ENCODE results near the gene ABLIM3.

DNA sequence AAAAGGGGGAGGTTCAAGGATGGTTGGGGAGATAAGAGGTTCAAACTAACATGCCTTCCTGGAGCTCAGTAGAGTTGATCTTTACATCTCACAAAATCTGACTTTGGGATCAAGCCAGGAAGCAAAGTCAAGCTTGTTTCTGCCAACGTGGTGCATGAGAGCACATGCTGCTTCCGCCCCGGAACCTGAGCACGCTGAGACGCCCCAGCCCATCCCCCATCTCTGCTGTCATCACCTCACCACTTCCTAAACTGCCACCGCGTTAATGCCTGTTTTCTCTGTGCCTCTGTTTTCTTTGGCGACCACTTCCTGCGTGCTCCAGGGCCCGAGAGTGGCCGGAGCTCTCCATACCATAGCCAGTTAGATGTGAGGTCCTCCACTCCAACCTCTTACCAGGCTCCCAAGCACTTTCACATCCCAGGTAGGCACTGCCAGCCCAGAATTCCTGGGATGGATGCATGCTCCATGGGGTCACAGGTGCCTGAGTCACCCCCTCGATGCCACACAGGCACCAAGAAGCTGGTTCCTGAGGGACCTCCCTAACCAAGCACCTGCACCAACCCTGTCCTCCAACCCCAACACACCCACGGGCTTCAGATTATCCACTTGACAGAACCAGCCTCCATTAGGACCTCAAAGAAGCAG is 99.2 kb downstream of the ABLIM3 start:
- TF ChIP-seq, protein P1, sequence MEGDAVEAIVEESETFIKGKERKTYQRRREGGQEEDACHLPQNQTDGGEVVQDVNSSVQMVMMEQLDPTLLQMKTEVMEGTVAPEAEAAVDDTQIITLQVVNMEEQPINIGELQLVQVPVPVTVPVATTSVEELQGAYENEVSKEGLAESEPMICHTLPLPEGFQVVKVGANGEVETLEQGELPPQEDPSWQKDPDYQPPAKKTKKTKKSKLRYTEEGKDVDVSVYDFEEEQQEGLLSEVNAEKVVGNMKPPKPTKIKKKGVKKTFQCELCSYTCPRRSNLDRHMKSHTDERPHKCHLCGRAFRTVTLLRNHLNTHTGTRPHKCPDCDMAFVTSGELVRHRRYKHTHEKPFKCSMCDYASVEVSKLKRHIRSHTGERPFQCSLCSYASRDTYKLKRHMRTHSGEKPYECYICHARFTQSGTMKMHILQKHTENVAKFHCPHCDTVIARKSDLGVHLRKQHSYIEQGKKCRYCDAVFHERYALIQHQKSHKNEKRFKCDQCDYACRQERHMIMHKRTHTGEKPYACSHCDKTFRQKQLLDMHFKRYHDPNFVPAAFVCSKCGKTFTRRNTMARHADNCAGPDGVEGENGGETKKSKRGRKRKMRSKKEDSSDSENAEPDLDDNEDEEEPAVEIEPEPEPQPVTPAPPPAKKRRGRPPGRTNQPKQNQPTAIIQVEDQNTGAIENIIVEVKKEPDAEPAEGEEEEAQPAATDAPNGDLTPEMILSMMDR (IDR thresholded peaks at IDR 0.05; ENCODE audit: extremely low read depth in 1 of 2, insufficient read depth in 1 of 2, low read depth in 1 of 2, low read length in 2 of 2): no peak
- TF ChIP-seq POLR2A (IDR thresholded peaks at IDR 0.05; ENCODE audit: low read depth, low read length) (no peak), EZH2 (IDR thresholded peaks at IDR 0.05; ENCODE audit: borderline replicate concordance, low read depth, low read length, severe bottlenecking) (no peak), MAX (IDR thresholded peaks at IDR 0.05; ENCODE audit: insufficient read depth, insufficient read length) (no peak)
